AG04449 (cell line): ENCODE results near the gene TRIM40.

Source experiments
- CTCF ChIA-PET: fragments of 350-600 bp; formaldehyde crosslinking; extraction: SDS; loops from one replicate; lab custom pipeline; 2021; ENCODE audit warnings: antibody characterized with exemption; lab: Yijun Ruan, JAX
- POLR2A ChIA-PET: fragments of 400-600, 350-600 bp; formaldehyde crosslinking; extraction: SDS; loops from one replicate; lab custom pipeline; 2020; ENCODE audit warnings: antibody characterized with exemption, inconsistent platforms; lab: Yijun Ruan, JAX
- DNase-seq: peaks from one replicate; pipeline ENCODE4 v3.0.0-alpha.2; 2010; ENCODE audit warnings: low read depth, low spot score
- H3K4me3 ChIP-seq: 2 replicates; pipeline ENCODE4 v1.5.1; 2011; ENCODE audit warnings: low read depth, mild to moderate bottlenecking, control low read depth, low read length
- CTCF ChIP-seq: IDR thresholded peaks from one replicate; pipeline ENCODE4 v1.5.1; 2011; ENCODE audit warnings: mild to moderate bottlenecking, moderate library complexity, low read length, control low read depth, inconsistent platforms; ENCODE audit not compliant: insufficient read depth; ENCODE audit errors: missing control alignments

Gene TRIM40

DNA sequence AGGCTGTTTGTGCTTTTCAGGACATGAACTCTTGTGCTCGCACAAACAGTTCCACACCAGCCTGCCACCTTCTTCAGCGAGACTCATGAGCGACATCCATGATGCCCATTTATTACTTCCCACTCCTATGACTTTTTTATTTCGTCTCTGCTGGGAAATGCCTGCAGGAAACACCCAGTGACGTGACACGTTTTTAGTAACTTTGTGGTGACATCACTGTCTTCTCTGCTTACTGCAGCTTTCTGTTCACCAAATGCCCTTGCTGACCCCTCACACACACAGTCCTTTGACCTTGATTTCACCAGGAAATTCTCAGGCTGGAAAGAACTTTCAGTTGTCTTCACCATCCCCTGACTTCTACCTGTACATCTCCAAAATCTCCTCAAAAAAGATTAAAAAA is 8.9 kb downstream of the TRIM40 start:
- ChIA-PET CTCF (interaction anchor here (1.0 to 1.8 kb wide), 3 partner anchors 13 to 41 kb away, joined by 4 to 14 read pairs (median 4); no protein-coding TSS in a partner anchor), POLR2A (no interaction called here)
- H3K4me3 ChIP-seq, result no peak overlapping the region
- no peak for DNase-seq
- no peak for TF ChIP-seq CTCF

- CTCF ChIA-PET, result interaction anchor here (1.7 to 3.4 kb wide), 3 partner anchors 14 to 42 kb away, joined by 4 to 33 read pairs (median 14); no protein-coding TSS in a partner anchor
- H3K4me3 ChIP-seq, result no peak overlapping the region
- POLR2A ChIA-PET, result no interaction called here
- no peak for TF ChIP-seq CTCF
- DNase-seq, result no peak
Observed at GRCh38 chr6:30145818-30146217, 9.9 kb downstream of the TRIM40 start.

GRCh38 chr6:30147096-30147495 is 11.2 kb downstream of the TRIM40 start:
- no peak for DNase-seq
- POLR2A ChIA-PET, result no interaction called here
- CTCF ChIA-PET, result interaction anchor here (0.7 to 3.4 kb wide), 4 partner anchors 13 to 44 kb away, joined by 3 to 33 read pairs (median 6); no protein-coding TSS in a partner anchor
- no peak for TF ChIP-seq CTCF
- H3K4me3 ChIP-seq, result no peak overlapping the region

- CTCF ChIA-PET, result interaction anchor here (1.3 to 3.4 kb wide), 2 partner anchors 18 to 22 kb away, joined by 4 to 33 read pairs; no protein-coding TSS in a partner anchor
- no peak overlapping the region for H3K4me3 ChIP-seq
- POLR2A ChIA-PET, result no interaction called here
- no peak for DNase-seq
- no peak for TF ChIP-seq CTCF
Observed at GRCh38 chr6:30149234-30149633, 13.3 kb downstream of the TRIM40 start.

GRCh38 chr6:30149858-30150550 is 14.1 kb downstream of the TRIM40 start:
- POLR2A ChIA-PET, result no interaction called here
- CTCF ChIA-PET, result interaction anchor here (0.7 to 6.7 kb wide), 3 partner anchors 15 to 18 kb away, joined by 3 to 56 read pairs (median 7); no protein-coding TSS in a partner anchor
- H3K4me3 ChIP-seq, result no peak overlapping the region
- DNase-seq, result no peak
- TF ChIP-seq CTCF, result no peak

- no peak for DNase-seq
- no peak overlapping the region for H3K4me3 ChIP-seq
- ChIA-PET POLR2A (no interaction called here), CTCF (interaction anchor here (2.4 to 6.7 kb wide), 2 partner anchors 17 to 19 kb away, joined by 7 to 56 read pairs; no protein-coding TSS in a partner anchor)
- no peak for TF ChIP-seq CTCF
Observed at GRCh38 chr6:30150671-30151395, 14.9 kb downstream of the TRIM40 start.
